GM12872 (cell line): ENCODE data around the gene POLR3G.

Experiments used
- TF ChIP-seq, protein P1 (sequence below): IDR thresholded peaks from 3 replicates; pipeline ENCODE4 v1.5.1; 2011; ENCODE audit warnings: low read depth, mild to moderate bottlenecking, low read length, moderate library complexity; ENCODE audit not compliant: insufficient read depth

POLR3G gene

GRCh38 chr5:90479611-90480385 lies 5.1 kb downstream of the POLR3G start:
- TF ChIP-seq, protein P1, sequence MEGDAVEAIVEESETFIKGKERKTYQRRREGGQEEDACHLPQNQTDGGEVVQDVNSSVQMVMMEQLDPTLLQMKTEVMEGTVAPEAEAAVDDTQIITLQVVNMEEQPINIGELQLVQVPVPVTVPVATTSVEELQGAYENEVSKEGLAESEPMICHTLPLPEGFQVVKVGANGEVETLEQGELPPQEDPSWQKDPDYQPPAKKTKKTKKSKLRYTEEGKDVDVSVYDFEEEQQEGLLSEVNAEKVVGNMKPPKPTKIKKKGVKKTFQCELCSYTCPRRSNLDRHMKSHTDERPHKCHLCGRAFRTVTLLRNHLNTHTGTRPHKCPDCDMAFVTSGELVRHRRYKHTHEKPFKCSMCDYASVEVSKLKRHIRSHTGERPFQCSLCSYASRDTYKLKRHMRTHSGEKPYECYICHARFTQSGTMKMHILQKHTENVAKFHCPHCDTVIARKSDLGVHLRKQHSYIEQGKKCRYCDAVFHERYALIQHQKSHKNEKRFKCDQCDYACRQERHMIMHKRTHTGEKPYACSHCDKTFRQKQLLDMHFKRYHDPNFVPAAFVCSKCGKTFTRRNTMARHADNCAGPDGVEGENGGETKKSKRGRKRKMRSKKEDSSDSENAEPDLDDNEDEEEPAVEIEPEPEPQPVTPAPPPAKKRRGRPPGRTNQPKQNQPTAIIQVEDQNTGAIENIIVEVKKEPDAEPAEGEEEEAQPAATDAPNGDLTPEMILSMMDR: no peak

DNA sequence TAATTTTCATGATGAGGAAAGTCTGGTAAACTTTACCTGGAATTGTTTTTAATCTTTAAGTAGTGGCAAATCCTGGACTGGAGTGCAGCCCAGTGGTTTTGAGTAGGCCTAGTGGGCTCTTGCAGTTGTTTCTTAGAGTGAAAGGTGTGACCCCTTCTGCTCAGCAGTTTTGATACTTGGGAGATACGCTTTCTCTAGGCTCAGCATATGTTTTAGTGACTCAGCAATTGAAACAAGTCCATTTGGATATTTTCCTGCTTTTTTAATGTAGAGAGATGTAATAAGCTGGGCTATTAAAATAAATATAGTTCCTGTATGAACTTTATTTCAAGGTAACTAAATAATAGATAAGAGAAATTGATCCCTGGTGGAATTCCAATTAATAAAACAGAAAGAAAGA lies 6.0 kb downstream of the POLR3G start:
- TF ChIP-seq, protein P1: no peak

DNA sequence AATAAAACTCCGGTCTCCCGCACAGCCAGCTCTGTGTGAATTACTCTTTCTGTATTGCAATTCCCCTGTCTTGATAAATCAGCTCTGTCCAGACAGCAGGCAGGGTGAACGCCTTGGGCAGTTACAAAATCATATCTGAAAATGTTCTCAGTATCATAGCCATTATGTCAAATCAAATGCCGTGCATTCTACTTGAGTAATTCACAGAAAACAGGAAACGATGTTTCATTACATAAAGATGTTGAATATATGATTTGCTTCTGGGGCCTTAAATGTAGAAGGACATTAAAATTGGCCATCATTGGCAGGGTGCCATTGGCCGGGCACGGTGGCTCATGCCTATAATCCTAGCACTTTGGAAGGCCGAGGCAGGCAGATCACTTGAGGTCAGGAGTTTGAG lies 8.5 kb downstream of the POLR3G start:
- TF ChIP-seq, protein P1: no peak

DNA sequence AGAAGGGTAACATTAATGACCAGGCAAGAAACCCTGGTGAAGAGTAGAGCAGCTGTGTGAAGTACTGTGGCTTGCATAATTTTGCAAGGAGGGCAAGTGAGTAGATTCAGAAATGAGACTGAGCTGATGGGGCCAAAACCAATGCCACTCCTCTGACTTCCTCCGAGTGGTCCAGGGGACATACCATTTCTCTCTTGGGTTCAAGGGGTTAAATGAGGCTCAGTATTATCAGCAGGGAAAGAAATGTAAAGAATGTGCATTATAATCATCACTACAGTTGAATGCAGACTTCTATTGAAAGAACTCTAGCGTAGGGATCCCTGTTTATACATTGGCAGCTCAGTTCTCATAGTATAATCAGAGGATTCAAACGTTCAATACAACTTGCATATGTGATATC lies 9.9 kb downstream of the POLR3G start:
- TF ChIP-seq, protein P1: no peak

GRCh38 chr5:90488791-90489190 lies 14.1 kb downstream of the POLR3G start:
- TF ChIP-seq, protein P1: no peak

DNA sequence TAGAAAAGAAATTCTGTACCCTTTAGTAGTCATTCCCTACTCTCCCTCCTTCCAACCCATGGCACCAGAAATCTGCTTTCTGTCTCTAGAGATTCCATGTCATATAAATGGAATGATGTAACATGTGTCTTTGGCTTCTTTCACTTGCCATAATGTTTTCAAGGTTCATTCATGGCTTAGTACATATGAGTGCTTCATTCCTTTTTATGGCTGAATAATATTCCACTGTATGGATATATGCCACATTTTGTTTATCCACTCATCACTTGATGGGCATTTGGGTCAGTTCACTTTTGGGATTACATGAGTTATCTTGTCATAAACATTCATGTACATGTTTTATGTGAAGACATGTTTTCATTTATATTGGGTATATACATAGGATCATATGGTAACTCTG lies 19.4 kb downstream of the POLR3G start:
- TF ChIP-seq, protein P1: no peak

DNA sequence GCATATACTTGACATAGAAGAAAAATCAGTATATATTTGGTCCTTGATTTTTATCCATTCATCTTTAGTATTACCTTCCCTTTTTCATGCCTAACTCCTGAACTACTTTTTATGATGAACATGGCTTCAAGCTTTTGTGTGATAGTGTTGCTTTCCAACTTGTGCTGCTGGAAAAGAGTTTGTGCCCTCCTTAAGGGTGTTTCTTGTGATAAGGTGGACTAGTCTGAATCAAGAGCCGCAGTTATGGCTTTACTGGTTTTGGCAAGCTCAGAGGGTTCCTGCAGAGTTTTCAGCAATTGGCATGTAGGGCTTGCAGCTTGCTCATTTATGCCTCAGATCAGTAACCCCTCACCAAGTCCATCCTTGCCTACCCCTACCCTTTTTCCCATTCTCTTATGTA lies 20.5 kb downstream of the POLR3G start:
- TF ChIP-seq, protein P1: no peak

DNA sequence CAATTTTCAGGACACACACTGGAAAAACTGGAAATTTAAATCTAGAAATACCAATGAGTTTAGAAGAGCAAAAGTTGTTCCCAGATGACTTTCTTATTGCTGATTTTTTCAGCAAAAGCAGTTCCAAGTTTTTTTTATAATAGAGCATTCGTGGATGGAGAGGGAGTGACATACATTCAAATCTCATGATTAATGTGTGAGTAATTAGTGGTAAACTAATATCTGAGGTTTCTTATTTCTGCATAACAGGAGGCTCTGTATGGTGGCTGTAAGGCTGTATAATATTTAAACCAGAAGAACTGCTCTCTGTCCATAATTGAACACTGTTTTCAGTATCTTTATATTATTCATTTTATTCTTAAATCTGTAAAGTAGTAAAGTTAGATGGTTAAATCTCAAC lies 28.9 kb downstream of the POLR3G start:
- TF ChIP-seq, protein P1: no peak
